Tongue (tissue), 2 donors: ENCODE results near the gene ISLR. TPM values are rescaled to one million over a fixed set of nuclear protein-coding genes. Genes with fewer than 3 reads are reported as not detected.

Experiments
- DNase-seq: peaks from one replicate; pipeline ENCODE4 v3.0.0-alpha.2; 2015
- total RNA-seq: library from RNA; depleted of rRNA; stranded (reverse); fragments of >200 nt; gene quantifications from one replicate; pipeline ENCODE4 v1.2.3, GENCODE V29; 2014

ISLR gene, protein sequence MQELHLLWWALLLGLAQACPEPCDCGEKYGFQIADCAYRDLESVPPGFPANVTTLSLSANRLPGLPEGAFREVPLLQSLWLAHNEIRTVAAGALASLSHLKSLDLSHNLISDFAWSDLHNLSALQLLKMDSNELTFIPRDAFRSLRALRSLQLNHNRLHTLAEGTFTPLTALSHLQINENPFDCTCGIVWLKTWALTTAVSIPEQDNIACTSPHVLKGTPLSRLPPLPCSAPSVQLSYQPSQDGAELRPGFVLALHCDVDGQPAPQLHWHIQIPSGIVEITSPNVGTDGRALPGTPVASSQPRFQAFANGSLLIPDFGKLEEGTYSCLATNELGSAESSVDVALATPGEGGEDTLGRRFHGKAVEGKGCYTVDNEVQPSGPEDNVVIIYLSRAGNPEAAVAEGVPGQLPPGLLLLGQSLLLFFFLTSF
- 119 TPM for total RNA-seq

- peak; percentile 95 for DNase-seq
Observed at GRCh38 chr15:74173380-74174218, at the start of gene ISLR. ISLR (plus strand) TSS chr15:74173710; CDS start chr15:74174859, 1,149 bp downstream.

GRCh38 chr15:74124196-74124595 lies 49.3 kb upstream of the ISLR start:
- DNase-seq: no peak

GRCh38 chr15:74124759-74125158 lies 48.8 kb upstream of the ISLR start:
- DNase-seq: no peak

GRCh38 chr15:74127255-74127953 lies 46.1 kb upstream of the ISLR start:
- peak; percentile 94 for DNase-seq

GRCh38 chr15:74127954-74128784 lies 45.3 kb upstream of the ISLR start:
- DNase-seq: no peak

- peak; percentile 36 for DNase-seq
Observed at GRCh38 chr15:74128785-74129585, 44.5 kb upstream of the ISLR start.

DNA sequence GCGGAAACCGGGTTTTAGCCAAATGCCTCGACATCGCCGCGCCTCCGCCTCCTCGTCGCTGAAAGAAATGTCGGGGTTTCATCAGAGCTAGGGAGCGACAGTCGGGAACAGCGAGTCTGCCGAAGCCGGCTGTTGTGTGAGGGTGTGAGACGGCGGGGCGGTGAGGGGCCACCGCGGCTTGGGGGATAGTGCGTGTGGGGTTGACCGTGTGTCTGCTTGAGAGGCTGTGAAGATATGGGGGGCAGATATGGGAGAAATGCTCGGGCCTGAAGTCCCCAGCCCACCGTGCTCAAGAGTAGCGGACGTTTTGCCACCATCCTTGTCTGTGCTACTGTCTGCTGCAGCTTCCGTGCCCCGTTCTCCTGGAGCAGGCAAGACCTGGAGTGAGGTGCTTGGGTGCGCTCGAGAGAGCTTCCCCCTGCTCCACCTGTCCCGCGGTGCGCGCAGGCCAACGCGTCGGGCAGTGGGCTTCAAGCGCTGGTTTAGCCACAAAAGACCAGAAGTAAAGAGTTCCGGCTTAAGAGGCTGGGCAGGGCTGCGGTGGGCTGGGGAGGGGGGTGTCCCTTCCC lies 43.8 kb upstream of the ISLR start:
- peak; percentile 41 for DNase-seq

DNA sequence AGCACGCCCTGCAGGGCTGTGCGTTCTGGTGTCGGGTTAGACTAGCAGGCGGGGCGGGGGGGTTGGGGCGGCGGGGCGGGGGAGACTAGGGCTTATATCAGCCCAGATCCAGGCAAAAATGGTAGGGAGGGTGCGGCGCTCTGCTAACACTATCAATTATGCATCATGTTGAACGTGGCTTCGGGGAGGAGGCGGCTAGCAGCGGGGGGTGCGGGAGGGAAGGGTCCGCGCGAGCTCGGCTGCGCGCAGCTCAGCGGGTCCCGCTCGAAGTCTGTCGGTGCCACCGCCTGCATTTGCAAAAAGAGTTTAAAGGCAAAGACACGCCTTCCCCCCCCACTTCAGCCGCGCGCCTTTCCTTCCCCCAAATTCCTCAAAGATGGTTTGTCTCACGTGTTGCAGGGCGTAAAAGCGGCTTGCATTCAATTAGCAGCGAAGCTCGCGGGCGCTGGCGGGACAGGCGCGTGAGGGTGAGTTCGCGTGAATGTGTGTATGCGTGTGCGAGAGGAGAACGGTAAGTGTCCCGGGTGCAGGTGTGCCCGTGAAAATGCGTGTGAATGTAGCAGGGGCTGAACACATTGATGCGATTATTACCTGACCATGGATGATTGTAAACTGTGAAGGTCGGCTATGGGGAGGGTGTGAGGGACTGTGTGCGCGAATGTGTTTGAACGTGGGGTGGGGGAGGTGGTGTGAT lies 43.2 kb upstream of the ISLR start, which contains the start of gene ISLR2:
ISLR2 (plus strand) TSS at position 432 of the 694 bp plus-strand sequence. CDS start 2,169 bp downstream, outside the sequence.
- DNase-seq: peak; percentile 62

DNA sequence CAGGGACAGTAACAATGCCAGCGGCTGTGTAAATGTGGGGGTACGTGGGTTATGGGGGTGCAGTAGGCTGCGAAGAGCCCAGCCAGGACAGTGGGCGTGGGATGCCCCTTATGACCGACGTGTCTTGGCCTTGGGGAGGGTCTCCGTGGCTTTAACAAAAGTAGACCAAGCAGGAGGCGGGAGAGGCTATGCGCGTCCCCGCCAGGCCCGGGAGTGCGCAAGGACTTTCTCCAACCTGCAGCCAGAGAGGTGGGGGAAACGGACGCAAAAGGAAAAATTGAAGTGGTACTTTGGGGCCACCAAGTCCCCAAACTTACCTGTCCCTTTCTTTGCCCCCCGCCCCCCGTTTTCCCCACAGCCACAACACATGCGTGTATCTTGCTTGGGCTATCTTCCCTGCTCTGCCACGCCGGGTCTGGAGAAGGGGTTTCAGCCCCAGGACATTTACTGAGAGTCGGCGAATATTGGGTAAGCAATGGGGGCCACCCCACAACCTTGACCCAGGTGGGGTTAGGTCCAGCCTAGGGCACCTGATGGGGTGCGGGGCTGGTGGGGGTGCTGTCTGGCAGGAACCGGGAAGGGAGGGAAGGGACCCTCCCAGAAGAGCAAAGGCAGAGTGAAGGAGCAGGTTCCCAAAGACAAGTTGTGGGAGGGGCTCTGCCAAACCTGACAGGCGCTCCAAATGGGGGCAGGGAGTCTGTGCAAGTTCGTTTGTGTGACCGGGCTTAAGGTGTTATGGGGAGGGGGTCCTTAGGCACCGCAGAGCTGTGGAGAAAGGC lies 42.5 kb upstream of the ISLR start:
- no peak for DNase-seq

- no peak for DNase-seq
Observed at GRCh38 chr15:74131628-74132413, 41.7 kb upstream of the ISLR start.

GRCh38 chr15:74132681-74133651 lies 40.5 kb upstream of the ISLR start:
- DNase-seq: no peak

- no peak for DNase-seq
Observed at GRCh38 chr15:74133694-74134386, 39.7 kb upstream of the ISLR start.

GRCh38 chr15:74134387-74135027 lies 39.0 kb upstream of the ISLR start:
- peak; percentile 41 for DNase-seq

DNA sequence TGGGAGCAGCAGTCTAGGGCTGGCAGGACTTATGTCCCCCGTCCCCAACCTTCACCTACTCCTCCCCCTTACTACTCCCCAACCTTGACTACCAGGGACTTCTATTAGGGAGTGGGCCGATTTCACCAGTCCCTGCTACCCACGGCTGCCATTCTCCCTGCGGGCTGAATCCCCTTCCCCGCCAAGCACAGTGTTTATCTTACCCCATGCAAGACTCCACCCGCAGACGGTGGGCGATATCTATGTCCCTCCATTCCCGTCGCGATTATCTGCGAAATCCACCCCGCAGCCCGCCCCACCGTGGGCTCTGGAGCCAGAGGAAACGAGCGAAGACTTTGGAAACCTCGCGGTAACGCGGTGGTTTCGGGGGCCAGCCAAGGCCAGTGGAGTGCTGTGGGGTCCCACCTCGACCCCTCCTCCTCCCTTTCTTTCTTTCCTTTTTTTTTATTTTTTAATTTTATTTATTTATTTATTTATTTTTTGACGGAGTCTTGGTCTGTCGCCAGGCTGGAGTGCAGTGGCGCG lies 38.4 kb upstream of the ISLR start:
- no peak for DNase-seq

DNA sequence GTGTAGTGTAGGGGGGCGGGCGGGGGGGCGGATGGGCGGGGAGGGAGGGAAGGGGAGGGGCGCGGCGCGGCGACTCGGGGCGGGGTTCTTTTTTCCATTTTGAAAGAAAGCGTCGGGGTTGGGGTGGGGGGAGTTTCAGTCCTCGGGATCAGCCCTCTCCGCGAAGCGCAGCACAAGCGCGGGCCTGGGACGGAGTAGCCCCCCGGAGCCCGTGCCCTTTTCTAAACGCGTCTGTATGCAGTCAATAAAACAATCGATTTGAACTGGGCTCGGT lies 37.0 kb upstream of the ISLR start:
- no peak for DNase-seq
